ENCODE results near the gene SCRN2.

Gene SCRN2

DNA sequence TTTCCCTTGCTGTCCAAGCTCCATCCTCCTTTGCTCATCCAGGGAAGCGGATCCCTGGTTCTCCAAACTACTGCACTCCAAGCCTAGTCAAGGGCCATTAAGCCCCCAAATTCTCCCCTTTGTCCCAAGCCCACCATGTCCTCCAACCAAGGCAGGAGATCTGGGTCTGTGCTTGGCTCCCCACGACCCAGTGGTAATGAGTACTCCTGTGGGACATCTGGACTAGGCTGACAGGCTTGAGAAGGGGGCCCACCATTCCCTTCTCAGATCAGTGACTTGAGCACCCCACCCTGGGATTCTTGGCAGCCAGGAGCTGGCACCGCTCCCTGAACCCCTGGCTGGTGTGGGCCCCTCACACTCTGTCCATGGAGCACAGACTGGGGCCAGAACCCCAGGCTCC, 36.6 kb downstream of the SCRN2 start:
- DNase-seq (ENCODE audit: low spot score): no peak

DNA sequence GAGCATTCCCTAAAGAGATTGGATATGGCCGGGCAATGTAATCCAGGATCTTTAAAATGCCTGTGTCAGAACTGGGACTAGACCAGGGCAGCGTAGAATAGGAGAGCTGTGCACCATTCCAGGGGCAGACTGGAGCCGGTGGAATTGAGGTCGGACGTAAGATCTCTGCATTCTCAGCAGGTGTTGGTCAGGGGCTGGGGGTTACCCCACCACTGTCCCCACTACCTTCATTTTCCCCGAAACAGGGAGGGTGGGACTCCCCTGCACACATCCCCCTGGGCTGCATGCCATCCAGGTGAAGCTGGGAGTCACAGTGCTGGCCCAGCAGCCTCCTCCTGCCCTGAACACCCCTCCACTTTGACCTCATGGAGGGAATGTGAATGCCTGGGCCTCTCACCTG, 37.3 kb downstream of the SCRN2 start:
- no peak for DNase-seq (ENCODE audit: low spot score)

DNA sequence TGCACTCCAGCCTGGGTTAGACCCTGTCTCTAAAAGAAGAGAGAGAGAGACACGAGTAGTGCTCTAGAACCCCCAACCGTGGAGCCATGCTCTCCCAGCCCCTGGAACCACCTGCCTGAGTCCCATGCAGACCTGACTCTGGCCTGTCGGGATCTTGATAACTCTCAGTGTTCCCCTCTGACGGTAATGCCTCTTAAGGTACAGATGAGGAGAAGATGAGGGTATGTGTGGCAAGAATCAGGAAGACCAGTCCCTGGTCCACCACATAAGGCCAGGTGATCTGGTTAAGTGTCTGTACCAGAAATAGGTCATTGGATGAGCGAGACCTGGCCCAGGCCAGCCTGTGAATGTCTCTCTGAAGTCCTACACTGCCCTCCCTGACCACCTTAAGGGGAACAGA, 37.9 kb downstream of the SCRN2 start:
- no peak for DNase-seq (ENCODE audit: low spot score)

DNA sequence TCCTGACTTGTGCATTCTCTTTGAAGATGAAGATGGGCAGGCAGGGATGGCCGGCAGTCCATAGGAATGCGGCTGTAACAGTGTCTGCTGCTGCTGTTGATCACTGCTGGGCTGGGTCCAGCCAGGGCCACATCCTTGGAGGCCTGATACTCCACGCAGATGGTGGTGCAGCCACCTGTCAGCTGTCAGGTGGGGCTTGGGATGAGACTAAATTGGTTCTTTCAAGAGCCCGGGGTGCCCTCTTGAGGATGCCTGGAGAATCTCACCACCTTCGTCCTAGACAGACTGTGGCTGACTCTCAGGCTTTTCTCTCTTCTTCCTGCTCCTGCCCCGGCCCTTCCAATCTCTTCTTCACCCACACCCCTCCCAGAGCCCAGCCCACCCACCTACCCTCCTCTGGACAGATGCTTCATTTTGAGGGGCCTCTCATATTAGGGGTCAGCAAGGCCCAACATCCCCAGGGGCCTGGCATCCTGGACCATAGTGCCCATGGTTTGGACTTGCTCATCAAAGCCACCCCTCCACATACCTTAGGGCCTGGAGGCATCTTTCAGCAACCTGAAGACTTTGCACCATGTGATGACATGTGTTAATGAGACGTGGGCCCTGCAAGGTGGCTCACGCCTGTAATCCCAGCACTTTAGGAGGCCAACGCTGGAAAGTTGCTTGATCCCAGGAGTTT, 38.6 kb downstream of the SCRN2 start:
- peak; percentile 83 for DNase-seq (ENCODE audit: low spot score)

DNA sequence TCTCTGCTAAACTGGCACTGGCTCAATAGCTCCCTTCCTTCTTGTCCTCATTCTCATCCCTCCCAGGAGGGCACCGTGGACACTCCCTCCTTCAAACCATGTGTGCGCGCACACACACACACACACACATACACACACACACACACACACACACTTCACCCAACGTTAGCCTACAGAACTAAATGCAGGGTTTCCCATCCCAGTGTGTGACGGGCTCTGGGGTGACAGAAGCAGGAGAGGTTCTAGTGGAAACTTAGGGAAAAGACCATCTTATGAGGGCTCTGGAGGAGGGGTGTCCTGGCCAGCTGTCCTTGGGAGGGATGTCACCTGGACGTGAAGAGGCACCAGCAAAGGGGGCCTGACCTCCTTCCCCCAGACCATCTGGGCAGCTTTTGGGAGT, 39.2 kb downstream of the SCRN2 start:
- DNase-seq (ENCODE audit: low spot score): no peak

DNA sequence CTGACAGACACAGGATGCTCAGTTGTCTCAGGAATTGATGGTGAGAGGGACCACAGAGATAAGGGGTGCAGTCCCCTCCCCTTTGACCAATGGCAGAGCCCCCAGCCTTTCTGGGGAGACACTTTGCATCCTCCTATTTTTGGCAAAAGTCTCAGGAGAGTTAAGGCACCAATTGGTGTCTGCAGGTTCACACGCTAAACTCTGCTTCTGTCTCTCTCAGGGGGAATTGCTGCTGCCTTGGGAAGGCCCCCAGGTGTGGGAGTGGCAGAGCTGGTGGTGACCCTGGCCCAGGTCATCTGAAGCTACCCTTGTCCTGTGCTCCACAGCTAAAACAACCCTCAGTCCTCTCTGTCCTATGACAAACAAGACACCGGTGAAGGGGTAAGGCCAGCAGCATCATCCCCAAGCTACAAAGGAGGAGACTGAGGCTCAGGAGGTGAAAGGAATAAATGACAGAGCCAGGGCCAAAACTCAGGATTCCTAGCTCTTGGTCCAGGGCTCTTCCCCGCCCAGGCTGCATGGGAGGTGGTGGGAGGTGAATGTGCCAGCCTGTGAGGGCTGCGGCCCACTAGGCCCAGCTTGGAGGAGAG, 39.8 kb downstream of the SCRN2 start:
- DNase-seq (ENCODE audit: low spot score): no peak

DNA sequence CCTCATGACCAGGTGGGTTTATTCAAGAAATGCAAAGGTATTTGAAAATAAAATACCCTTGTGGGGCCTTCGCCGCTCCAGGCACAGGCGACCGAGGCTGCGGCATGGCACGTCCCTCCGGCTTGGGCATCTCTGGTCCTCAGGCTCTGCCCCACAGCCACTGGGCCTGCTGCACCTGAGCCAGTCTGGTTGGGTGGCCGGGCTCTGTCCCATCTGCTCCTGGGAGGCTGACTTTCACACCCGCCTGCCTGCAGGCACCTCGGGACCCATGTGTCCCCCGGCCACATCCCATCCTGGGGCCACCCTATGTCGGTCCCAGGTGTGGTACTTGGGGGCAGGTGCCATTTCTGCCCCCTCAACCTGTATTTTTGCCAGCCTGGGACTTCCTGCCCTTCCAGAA, 40.4 kb downstream of the SCRN2 start:
- DNase-seq (ENCODE audit: low spot score): no peak

DNA sequence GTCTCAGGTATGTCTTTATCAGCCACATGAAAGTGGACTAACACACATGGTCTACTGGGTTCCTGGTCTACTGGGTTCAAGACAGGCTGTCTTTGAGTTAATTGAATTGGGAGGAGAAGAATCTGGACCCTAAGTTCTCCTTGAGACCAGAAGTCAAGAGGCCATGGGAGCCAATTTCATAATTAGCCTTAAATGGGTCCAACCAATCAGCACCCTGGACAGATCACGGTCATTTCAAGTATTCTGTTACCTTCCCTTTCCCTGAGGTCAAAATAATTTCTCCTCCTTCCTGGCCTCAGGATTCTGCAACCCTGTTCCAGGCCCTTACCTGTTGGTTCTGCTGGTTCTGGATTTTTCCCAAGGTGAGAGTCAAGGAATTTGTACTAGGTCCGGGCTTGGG, 43.3 kb downstream of the SCRN2 start:
- DNase-seq (ENCODE audit: low spot score): no peak

DNA sequence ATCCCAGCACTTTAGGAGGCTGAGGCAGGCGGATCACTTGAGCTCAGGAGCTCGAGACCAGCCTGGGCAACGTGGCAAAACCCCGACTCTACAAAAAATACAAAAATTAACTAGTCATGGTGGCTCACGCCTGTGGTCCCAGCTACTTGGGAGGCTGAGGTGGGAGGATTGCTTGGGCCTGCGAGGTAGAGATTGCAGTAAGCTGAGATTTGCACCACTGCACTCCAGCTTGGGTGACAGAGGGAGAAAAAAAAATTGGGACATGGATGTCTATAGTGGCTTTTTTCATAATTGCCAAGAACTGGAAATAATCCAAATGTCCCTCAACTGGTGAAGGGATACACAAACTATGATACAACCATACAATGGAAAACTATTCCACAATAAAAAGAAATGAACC, 48.1 kb downstream of the SCRN2 start:
- no peak for DNase-seq (ENCODE audit: low spot score)

DNA sequence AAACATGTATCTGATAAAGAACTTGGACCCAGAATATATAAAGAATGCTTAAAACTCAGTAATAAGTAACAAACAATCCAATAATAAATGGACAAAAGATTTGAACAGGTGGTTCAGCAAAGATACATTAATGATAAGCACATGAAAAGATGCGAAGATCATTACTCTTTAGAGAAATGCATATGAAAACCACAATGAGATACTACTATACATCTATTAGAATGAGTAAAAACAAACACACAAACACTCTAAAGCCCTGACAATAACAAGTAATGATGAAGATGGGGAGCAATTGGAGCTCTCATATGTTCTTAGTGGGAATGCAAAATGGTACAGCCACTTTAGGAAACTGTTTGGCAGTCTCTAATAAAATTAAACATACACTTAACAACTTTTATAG, 48.6 kb downstream of the SCRN2 start:
- DNase-seq (ENCODE audit: low spot score): no peak

DNA sequence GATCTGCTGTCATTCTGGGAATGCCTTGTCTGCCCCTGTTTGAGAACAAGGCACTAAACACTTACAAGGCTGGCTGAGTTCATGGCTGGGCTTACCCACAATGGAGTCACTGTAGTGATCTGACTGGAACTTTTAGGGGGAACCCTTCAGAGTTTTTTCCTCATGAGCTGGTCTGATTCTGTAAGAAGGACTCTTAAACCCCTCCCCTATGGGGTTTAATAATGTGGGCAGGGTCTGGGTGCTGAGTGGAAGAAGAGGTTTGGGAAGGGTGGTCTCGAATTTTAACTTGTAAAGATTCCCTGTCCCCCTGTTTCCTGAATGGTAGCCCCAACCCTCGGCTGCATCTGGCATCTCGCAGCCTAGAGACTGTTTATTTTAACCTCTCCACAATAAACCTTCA, 50.0 kb downstream of the SCRN2 start:
- no peak for DNase-seq (ENCODE audit: low spot score)

DNA sequence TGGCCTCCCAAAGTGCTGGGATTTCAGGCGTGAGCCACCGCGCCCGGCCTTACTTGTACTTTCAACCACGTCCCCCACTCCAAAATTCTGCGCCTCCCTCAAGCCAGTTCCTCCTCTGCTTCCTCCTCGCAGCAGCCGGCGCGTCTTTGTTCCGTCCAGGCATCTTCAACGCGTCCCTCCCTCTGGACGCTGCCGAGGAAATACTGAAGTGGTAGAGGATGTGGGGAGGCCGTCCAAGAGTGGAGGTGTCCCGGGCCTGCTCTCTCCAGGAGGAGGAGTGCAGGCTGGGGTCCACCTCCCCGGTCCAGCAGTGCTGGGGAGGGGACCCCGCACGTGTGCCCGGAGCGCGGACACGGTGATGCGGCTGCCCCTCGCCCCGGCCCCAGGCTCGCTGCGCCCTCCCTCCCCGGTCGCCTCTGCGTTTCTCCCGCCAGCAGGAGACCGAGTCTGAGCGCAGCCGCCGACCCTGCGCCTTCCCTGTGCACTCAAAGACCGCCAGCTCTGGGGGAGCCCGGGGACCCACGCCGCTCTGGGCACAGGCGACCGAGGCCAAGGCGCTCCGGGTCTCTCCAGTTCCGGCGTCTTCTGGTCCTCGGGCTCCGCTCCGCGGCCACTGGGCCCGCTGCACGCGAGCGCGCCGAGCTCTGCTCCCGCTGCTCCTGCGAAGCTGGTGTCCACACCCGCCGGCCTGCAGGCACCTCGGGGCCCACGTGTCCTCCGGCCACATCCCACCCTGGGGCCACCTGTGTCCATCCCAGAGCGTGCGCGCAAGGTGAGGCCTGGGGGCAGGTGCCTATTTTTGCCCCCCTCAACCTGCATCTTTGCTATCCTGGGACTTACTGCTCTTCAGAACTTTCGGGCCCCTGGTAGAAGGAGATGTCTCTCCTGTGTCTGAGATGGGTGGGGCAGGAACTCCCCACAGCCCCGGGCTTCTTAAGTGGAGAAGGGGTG, 51.2 kb downstream of the SCRN2 start:
- peak; percentile 47 for DNase-seq (ENCODE audit: low spot score)

Data from HuH-7.5 (cell line).